IMR-90 (cell line): ENCODE results near the gene ITGB1BP1. TPM values are rescaled to one million over a fixed set of nuclear protein-coding genes. Genes with fewer than 3 reads are reported as not detected.

Source experiments
- ATAC-seq: fragments of 200-7000 bp; cut with Tn5 transposase; 2 replicates; pipeline ENCODE4 v1.9.1; 2020; ENCODE audit warnings: low read depth, mild to moderate bottlenecking, moderate library complexity
- BruUV-seq: library from RNA; stranded (reverse); fragments of 400-500 nt; replicated peaks from 2 replicates; lab custom pipeline; 2021; lab: Mats Ljungman, UMichigan
- CTCF ChIA-PET: fragments of 300-600 bp; formaldehyde crosslinking; extraction: SDS; loops from one replicate; lab custom pipeline; 2021; ENCODE audit warnings: antibody characterized with exemption; lab: Yijun Ruan, JAX
- POLR2A ChIA-PET: fragments of 300-600 bp; sonication (Branson Sonifier 250); formaldehyde crosslinking; loops from one replicate; lab custom pipeline; 2022; ENCODE audit warnings: antibody characterized with exemption; ENCODE audit not compliant: unreplicated experiment; lab: Charles Lee
- DNase-seq: peaks from one replicate; pipeline ENCODE4 v3.0.0; 2013
- H2AFZ ChIP-seq: replicated peaks from 2 replicates; pipeline ENCODE3; 2013; ENCODE audit warnings: low read length, mild to moderate bottlenecking; ENCODE audit not compliant: poor library complexity
- H2AK5ac ChIP-seq: 2 replicates; pipeline ENCODE4 v1.6.1; 2013; ENCODE audit warnings: low read depth, low read length, inconsistent platforms
- H2AK9ac ChIP-seq: replicated peaks from 2 replicates; pipeline ENCODE3; 2013; ENCODE audit warnings: mild to moderate bottlenecking, low read depth, low read length, moderate library complexity; ENCODE audit not compliant: poor library complexity
- H2BK120ac ChIP-seq: 2 replicates; pipeline ENCODE4 v1.6.1; 2013; ENCODE audit warnings: low read depth, low read length, inconsistent platforms
- H2BK15ac ChIP-seq: 3 replicates; pipeline ENCODE4 v1.6.1; 2013; ENCODE audit warnings: low read depth, low read length, inconsistent platforms
- H2BK20ac ChIP-seq: 2 replicates; pipeline ENCODE4 v1.6.1; 2013; ENCODE audit warnings: low read depth, mild to moderate bottlenecking, inconsistent platforms, low read length, moderate library complexity
- H2BK5ac ChIP-seq: 2 replicates; pipeline ENCODE4 v1.6.1; 2013; ENCODE audit warnings: mild to moderate bottlenecking, low read depth, low read length, inconsistent platforms; ENCODE audit not compliant: poor library complexity, severe bottlenecking
- H3K14ac ChIP-seq: replicated peaks from 2 replicates; pipeline ENCODE4 v1.6.1; 2013; ENCODE audit warnings: low read depth, low read length, inconsistent platforms
- H3K18ac ChIP-seq: 2 replicates; pipeline ENCODE4 v1.6.1; 2013; ENCODE audit warnings: low read depth, low read length, control low read depth
- H3K23ac ChIP-seq: 2 replicates; pipeline ENCODE4 v1.6.1; 2013; ENCODE audit warnings: low read depth, low read length, inconsistent platforms
- H3K27ac ChIP-seq: 2 replicates; pipeline ENCODE4 v1.5.1; 2013; ENCODE audit warnings: mild to moderate bottlenecking, control low read depth, low read length; ENCODE audit not compliant: insufficient read depth
- H3K27me3 ChIP-seq: 2 replicates; pipeline ENCODE4 v1.6.1; 2013; ENCODE audit warnings: low read length; ENCODE audit not compliant: control insufficient read depth, insufficient read depth
- H3K36me3 ChIP-seq: 2 replicates; pipeline ENCODE4 v1.6.1; 2013; ENCODE audit warnings: low read length, mixed read lengths; ENCODE audit not compliant: control insufficient read depth, insufficient read depth
- H3K4ac ChIP-seq: 2 replicates; pipeline ENCODE4 v1.6.1; 2013; ENCODE audit warnings: low read depth, low read length, inconsistent platforms
- H3K4me1 ChIP-seq: 2 replicates; pipeline ENCODE4 v1.6.1; 2013; ENCODE audit warnings: low read length, mixed read lengths; ENCODE audit not compliant: control insufficient read depth, insufficient read depth
- H3K4me2 ChIP-seq: 2 replicates; pipeline ENCODE4 v1.6.1; 2013; ENCODE audit warnings: low read depth, mild to moderate bottlenecking, control low read depth, low read length, moderate library complexity
- H3K4me3 ChIP-seq: 2 replicates; pipeline ENCODE4 v1.5.1; 2013; ENCODE audit warnings: low read depth, mild to moderate bottlenecking, control low read depth, low read length, moderate library complexity; ENCODE audit not compliant: insufficient read depth
- H3K56ac ChIP-seq: 2 replicates; pipeline ENCODE4 v1.6.1; 2013; ENCODE audit warnings: low read length, inconsistent platforms; ENCODE audit not compliant: insufficient read depth; ENCODE audit errors: extremely low read depth
- H3K79me1 ChIP-seq, 2 experiments: 2 replicates each; pipeline ENCODE4 v1.6.1; 2013; ENCODE audit warnings: low read length in 2 of 2, inconsistent platforms in 1 of 2, low read depth in 1 of 2
- H3K9ac ChIP-seq: 2 replicates; pipeline ENCODE4 v1.6.1; 2013; ENCODE audit warnings: low read depth, low read length, control low read depth
- H3K9me1 ChIP-seq: 2 replicates; pipeline ENCODE4 v1.6.1; 2013; ENCODE audit warnings: low read length, inconsistent platforms; ENCODE audit not compliant: insufficient read depth
- H3K9me3 ChIP-seq: 2 replicates; pipeline ENCODE4 v1.6.1; 2013; ENCODE audit warnings: low read length; ENCODE audit not compliant: control insufficient read depth, insufficient read depth
- H4K20me1 ChIP-seq: 2 replicates; pipeline ENCODE4 v1.6.1; 2013; ENCODE audit warnings: low read length, inconsistent platforms; ENCODE audit not compliant: insufficient read depth
- H4K5ac ChIP-seq: 2 replicates; pipeline ENCODE4 v1.6.1; 2013; ENCODE audit warnings: mild to moderate bottlenecking, low read depth, low read length, control low read depth
- H4K8ac ChIP-seq, 2 experiments: 2 replicates each; pipeline ENCODE4 v1.6.1; 2013; ENCODE audit warnings: low read depth in 2 of 2, low read length in 2 of 2, control low read depth in 1 of 2, inconsistent platforms in 1 of 2
- H4K91ac ChIP-seq: 2 replicates; pipeline ENCODE4 v1.6.1; 2013; ENCODE audit warnings: low read depth, low read length, inconsistent platforms; ENCODE audit not compliant: insufficient read depth
- BHLHE40 ChIP-seq: fragments of 150-350 bp; IDR thresholded peaks from 2 replicates; pipeline ENCODE4 v1.6.1; 2016; ENCODE audit warnings: mild to moderate bottlenecking, low read depth, low read length
- MAZ ChIP-seq: IDR thresholded peaks from 2 replicates; pipeline ENCODE4 v1.6.1; 2012; ENCODE audit warnings: low read depth, mild to moderate bottlenecking, low read length, improper control_type of control experiment, moderate library complexity, borderline replicate concordance
- RFX5 ChIP-seq: IDR thresholded peaks from 2 replicates; pipeline ENCODE4 v1.8.0; 2012; ENCODE audit warnings: low read depth, mild to moderate bottlenecking, low read length, moderate library complexity
- SMC3 ChIP-seq: fragments of 150-350 bp; IDR thresholded peaks from 2 replicates; pipeline ENCODE4 v1.6.1; 2016; ENCODE audit warnings: low read depth, mild to moderate bottlenecking, antibody characterized with exemption, low read length, moderate library complexity
- WGBS, 2 experiments: methylation state at CpG; one replicate each; pipeline versions ENCODE4 v1.1.5 to v1.1.7; 2013; ENCODE audit warnings: missing lambda C conversion rate in 2 of 2; ENCODE audit not compliant: insufficient read length in 1 of 2; ENCODE audit errors: extremely low coverage in 2 of 2; 5-methylcytosine and 5-hydroxymethylcytosine counted together
- dilution Hi-C: fragments of 300-500 bp; cut with HindIII; formaldehyde crosslinking; loops from one replicate; pipeline ENCODE4 v1.14.3; 2018; ENCODE audit warnings: low sequenced_read_pairs; ENCODE audit not compliant: unreplicated experiment
- in situ Hi-C: fragments of 300-500 bp; cut with MboI; formaldehyde crosslinking; loops from 3 replicates; pipeline ENCODE4 v1.14.3; 2019; ENCODE audit warnings: low sequenced_read_pairs, inconsistent platforms, mixed read lengths
- intact Hi-C: fragments of 100-400 bp; cut with micrococcal nuclease; formaldehyde crosslinking; loops from 2 replicates; pipeline ENCODE4 v1.10.0; 2022
- polyA plus RNA-seq, 3 experiments: library from polyadenylated mRNA; depleted of rRNA; stranded (reverse); fragments of >200 nt; gene quantifications; 2 replicates each; pipeline ENCODE4 v1.2.3, GENCODE V29; 2012; ENCODE audit warnings: low replicate concordance in 1 of 3
- total RNA-seq: library from RNA; depleted of rRNA; stranded (reverse); fragments of >200 nt; gene quantifications from 2 replicates; pipeline ENCODE4 v1.2.3, GENCODE V29; 2012

Gene ITGB1BP1
- total and polyA plus RNA-seq, 2 of the 4 experiments (the other 2 are of a cell fraction), result 48.6 to 88.1 TPM

DNA sequence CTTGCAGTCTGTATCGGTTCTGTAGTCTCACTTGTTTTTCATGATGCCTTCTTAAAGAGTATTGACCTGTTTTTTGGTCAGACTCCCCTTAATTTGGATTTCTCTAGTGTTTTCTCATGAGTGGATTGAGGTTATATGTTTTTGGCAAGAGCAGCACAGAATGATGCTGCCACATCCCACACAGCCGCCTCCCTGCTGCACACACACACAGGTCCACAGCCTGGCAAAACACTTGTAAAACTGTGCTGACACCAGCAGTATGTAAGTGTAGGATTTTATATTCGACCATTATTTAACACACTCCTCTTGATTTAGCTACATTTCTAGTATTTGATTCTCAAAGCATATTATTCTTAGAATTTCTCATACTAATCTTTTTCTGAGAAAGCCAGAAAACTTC is 68.1 kb downstream of the ITGB1BP1 start:
- in situ Hi-C loops, result no loop called here
- no peak overlapping the region for H2AK5ac ChIP-seq
- intact Hi-C loops, result no loop called here
- no peak overlapping the region for H4K5ac ChIP-seq
- dilution Hi-C loops, result no loop called here
- H3K36me3 ChIP-seq, result peaks cover 54% of the 10 kb centered on the region
- no peaks in the 10 kb centered on the region for H3K9me3 ChIP-seq
- H4K8ac ChIP-seq, result no peak overlapping the region
- H3K27me3 ChIP-seq, result no peaks in the 10 kb centered on the region
- H3K56ac ChIP-seq, result no peak overlapping the region
- H2BK15ac ChIP-seq, result no peak overlapping the region
- no peak for TF ChIP-seq MAZ
- no peak for TF ChIP-seq SMC3
- TF ChIP-seq BHLHE40, result no peak
- TF ChIP-seq RFX5, result no peak
- no peak overlapping the region for H3K27ac ChIP-seq
- H3K4me2 ChIP-seq, result no peak overlapping the region
- H3K4me3 ChIP-seq, result no peak overlapping the region
- CTCF ChIA-PET, result no interaction called here
- H3K4me1 ChIP-seq, result peaks cover 4% of the 10 kb centered on the region; the same call in 1 of the 2 replicates
- H2BK5ac ChIP-seq, result no peak overlapping the region
- no peak overlapping the region for H3K14ac ChIP-seq
- H2AFZ ChIP-seq, result no peak overlapping the region
- peaks cover 10 to 29% of the 10 kb centered on the region in 2 experiments; a peak in 3 of 4 replicates for H3K79me1 ChIP-seq
- no peak overlapping the region for H2AK9ac ChIP-seq
- no peak overlapping the region for H3K23ac ChIP-seq
- POLR2A ChIA-PET, result no interaction called here
- H4K91ac ChIP-seq, result no peak overlapping the region
- no CpG with 5 or more reads among the region's 3 CpGs for WGBS, 2 experiments
- BruUV-seq, result no TSS peak
- DNase-seq (no peak), ATAC-seq (no peak)
- peaks cover 5% of the 10 kb centered on the region; the same call in 1 of the 2 replicates for H3K9me1 ChIP-seq
- no peak overlapping the region for H2BK20ac ChIP-seq
- H3K4ac ChIP-seq, result no peak overlapping the region
- no peaks in the 10 kb centered on the region for H4K20me1 ChIP-seq
- H3K18ac ChIP-seq, result no peak overlapping the region
- H3K9ac ChIP-seq, result no peak overlapping the region
- H2BK120ac ChIP-seq, result no peak overlapping the region
